GM18505 (cell line): ENCODE data around the gene TCN2.

Experiments
- ATAC-seq: cut with Tn5 transposase; IDR thresholded peaks from one replicate; pipeline ENCODE4 v1.9.1; 2021; ENCODE audit not compliant: unreplicated experiment
- POLR2A ChIP-seq: IDR thresholded peaks from 4 replicates; pipeline ENCODE4 v1.6.1; 2011; ENCODE audit warnings: borderline replicate concordance; ENCODE audit not compliant: insufficient read depth, insufficient read length; ENCODE audit errors: extremely low read depth

Gene TCN2

DNA sequence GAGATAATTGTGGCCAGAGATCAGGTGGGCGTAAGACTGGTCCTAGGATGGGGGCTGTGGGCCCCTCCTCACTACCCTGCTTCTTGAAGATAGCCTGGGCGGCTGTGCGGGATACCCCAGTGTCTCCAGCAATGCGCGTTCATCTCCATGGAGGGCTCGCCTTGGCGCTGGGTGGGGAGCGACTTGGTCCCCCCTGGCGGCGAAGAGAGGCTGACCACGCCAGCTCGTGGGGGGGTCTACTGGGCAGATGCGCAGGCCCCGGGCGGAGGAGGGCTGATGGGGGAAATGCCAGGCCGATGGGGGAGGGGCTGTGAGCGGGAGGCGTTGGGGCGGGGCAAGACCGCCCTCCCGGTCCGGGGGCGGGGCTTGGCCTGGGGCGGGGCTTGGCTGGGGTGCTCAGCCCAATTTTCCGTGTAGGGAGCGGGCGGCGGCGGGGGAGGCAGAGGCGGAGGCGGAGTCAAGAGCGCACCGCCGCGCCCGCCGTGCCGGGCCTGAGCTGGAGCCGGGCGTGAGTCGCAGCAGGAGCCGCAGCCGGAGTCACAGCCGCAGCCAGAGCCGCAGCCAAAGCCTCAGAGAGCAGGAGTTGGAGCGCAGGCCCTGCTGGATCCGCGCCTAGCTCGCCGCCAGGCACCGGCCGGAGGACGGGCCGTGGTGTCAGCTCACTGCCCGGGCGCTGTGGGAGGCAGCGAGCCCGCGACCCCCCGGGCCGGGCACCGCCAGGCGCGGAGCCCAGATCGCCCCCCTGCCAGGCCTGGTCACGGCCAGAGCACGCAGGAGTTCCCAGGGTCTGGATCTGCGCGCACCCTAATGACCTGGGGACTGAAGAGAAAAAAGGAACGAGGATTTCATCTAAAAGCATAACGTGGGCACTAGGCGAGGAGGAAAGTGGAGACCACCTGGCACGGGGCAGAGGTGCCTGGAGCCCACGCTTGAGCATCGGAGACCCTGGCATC is 28.6 kb downstream of the TCN2 start, which contains the start of gene SLC35E4:
TSS of gene SLC35E4 (plus strand) at position 509 of the 953 bp plus-strand sequence. CDS start 670 bp downstream, outside the sequence.
- peak; percentile 67 for TF ChIP-seq POLR2A
- ATAC-seq: peak; percentile 55

GRCh38 chr22:30636226-30637077 is 29.5 kb downstream of the TCN2 start:
- no peak for ATAC-seq
- no peak for TF ChIP-seq POLR2A

DNA sequence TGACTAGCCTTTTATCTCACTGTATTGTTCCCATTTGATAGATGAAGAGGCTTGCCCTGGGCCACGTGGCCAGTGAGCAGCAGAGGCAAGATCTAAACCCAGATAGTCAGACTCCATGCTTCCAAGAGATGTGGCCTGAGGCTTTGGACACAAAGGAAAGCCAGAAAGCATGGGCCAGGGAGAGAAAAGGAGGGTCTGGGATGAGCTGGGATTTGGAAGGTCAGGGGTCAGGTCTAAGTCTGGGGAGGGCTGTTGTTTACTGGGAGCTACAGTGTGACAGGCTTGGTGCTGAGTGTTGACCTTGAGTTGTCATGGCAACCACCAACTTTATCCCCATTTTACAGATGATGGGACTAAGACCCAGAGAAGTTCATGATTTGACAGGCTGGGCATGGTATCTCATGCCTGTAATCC is 30.7 kb downstream of the TCN2 start:
- TF ChIP-seq POLR2A: no peak
- ATAC-seq: no peak

GRCh38 chr22:30640361-30640760 is 33.4 kb downstream of the TCN2 start:
- no peak for TF ChIP-seq POLR2A
- no peak for ATAC-seq

DNA sequence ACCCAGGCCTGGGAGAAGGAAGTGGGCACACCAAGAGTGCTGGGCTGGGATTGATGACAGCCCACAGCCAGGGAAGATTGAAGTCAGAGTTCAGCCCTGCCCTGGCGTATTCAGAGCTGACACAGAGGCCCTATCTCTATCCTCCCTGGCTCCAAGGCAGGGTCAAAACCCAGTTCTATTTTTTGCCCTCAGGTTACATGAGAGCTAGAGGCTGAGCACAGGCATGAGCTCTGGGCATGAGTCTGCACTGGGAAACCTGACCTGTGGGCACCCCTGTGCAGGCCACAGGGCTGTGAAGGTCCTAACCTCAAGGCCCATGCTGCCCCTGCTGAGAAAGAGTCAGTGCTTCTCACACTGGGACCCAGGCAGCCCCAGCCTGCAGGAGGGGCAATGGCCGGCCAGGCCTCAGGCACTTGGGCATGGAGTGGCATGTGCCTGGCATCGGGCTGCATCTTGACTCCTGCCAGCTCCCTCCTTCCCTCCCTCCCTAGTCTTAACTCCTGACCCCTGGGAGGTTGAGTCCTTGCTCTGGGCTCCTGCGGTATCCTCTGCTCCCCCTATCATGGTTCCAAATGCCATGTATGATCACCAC is 34.0 kb downstream of the TCN2 start:
- no peak for TF ChIP-seq POLR2A
- ATAC-seq: no peak

GRCh38 chr22:30643055-30643875 is 36.3 kb downstream of the TCN2 start:
- TF ChIP-seq POLR2A: no peak
- no peak for ATAC-seq

DNA sequence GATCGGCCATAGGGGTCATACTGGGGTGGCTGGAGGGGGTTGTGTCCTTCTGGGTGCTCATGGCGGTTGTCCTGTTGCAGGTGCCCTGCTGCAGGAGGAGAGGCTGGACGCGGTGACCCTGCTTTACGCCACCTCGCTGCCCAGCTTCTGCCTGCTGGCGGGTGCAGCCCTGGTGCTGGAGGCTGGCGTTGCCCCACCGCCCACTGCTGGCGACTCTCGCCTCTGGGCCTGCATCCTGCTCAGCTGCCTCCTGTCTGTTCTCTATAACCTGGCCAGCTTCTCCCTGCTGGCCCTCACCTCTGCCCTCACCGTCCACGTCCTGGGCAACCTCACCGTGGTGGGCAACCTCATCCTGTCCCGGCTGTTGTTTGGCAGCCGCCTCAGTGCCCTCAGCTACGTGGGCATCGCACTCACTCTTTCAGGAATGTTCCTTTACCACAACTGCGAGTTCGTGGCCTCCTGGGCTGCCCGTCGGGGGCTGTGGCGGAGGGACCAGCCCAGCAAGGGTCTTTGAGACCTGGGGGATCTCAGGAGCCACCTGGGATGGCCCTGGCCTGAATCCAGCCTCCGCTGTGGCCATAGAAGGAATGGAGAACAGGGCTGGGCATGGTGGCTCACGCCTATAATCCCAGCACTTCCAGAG is 39.7 kb downstream of the TCN2 start:
- TF ChIP-seq POLR2A: no peak
- ATAC-seq: no peak

DNA sequence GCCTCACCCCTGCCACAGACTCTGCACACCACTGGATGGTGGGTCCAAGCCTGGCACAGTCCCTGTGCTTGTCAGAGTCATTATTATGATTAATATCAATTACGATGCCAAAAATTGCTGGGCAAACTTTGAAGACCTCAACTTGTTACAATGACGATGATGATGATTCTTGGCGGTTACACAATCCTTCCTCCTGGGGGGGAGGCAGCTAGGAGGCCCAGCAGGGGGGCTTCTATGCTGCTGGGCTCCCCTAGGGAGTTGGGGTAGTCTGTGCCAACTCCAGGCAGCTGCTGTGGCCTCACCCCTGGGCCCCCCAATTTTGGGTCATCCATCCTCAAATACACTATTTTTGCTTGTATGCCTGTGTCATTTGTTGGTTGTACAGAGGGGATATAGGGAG is 40.6 kb downstream of the TCN2 start:
- no peak for TF ChIP-seq POLR2A
- ATAC-seq: no peak

DNA sequence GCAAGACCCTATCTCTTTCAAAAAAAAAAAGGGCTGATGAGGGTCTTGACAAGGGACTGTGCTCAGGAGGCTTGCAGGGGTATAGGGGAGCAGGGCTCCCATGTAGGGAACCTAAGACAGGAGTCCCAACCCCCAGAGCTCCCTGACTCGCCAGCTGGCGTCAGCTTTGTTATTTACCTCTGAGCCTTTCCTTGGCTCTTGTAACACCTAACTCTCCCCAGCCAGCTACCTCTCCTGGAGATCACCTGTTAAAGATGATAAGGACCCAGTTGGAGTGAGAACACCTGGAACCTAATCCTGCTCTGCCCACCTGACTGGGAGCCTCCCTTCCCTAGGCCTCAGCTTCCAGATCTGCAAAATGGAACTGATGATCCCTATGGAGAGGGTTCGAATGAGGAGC is 41.9 kb downstream of the TCN2 start:
- no peak for ATAC-seq
- no peak for TF ChIP-seq POLR2A

DNA sequence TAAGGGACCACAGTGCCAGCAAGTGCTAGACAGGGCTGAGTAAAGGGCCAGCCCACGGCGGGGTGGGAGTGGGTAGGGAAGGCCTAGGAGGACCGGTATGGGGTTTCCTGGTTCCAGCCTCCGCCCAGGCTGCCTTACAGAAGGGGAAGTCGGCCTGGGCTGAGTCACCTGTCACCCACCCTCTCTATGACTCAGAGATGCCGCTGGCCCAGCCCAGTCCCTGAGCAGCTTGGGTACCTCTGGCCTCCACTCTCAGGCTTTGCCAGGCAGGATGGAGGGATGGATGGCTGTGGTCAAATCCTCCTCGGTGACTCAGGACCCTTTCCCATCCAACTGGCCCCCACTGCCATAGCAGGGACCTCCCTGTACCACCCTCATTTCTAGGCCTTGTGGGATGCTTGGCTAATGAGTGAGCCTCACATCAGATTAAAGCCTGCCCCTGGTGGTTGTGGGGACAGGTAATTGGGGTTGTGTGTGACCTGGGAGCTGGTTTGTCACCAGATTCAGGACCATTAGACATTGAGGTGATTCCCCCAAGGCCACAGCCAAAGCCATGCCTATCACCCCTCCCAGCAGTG is 42.5 kb downstream of the TCN2 start:
- peak; percentile 85 for ATAC-seq

GRCh38 chr22:30650508-30651116 is 43.6 kb downstream of the TCN2 start:
- no peak for ATAC-seq
- TF ChIP-seq POLR2A: no peak

More for the DNA sequence above, 42.5 kb downstream of the TCN2 start:
- no peak for TF ChIP-seq POLR2A
